Natural killer cell treated with Interleukin-12 subunit alpha and Interleukin-12 subunit beta and Interleukin-15 and Interleukin-18, amount 100 ng/mL, for 72 hours (primary cell): ENCODE measurements around the gene MTIF3. TPM values are rescaled to one million over a fixed set of nuclear protein-coding genes. Genes with fewer than 3 reads are reported as not detected.
"Not testable (repeated sequence)": the region's sequence is repeated elsewhere in the genome, so short reads cannot be mapped to it uniquely, and the experiment has no call there.

Experiments used
- ATAC-seq, 2 donors: fragments of 150-1000 bp; cut with Tn5 transposase in 1 of 2; sonication (Bioruptor Pico), chemical (Tn5 transposase) in 1 of 2; 2 replicates each; pipeline ENCODE4 v1.10.0; 2021
- DNase-seq: peaks from one replicate; pipeline ENCODE4 v3.0.0; 2022; ENCODE audit warnings: low spot score
- H3K27ac Mint-ChIP-seq, 2 donors: 1 replicate in 1 of 2; 2 replicates in 1 of 2; pipeline ENCODE4 v1.8.0; 2022; ENCODE audit warnings: mixed read lengths in 2 of 2, mild to moderate bottlenecking in 1 of 2, moderate library complexity in 1 of 2
- H3K27me3 Mint-ChIP-seq, 2 donors: 1 replicate in 1 of 2; 2 replicates in 1 of 2; pipeline ENCODE4 v1.8.0; 2022; ENCODE audit warnings: mixed read lengths in 2 of 2
- H3K36me3 Mint-ChIP-seq: one replicate; pipeline ENCODE4 v1.8.0; 2022; ENCODE audit warnings: mixed read lengths
- H3K4me1 Mint-ChIP-seq, 2 donors: 1 replicate in 1 of 2; 2 replicates in 1 of 2; pipeline ENCODE4 v1.8.0; 2022; ENCODE audit warnings: low read depth in 2 of 2, mixed read lengths in 2 of 2, mild to moderate bottlenecking in 1 of 2
- H3K4me3 Mint-ChIP-seq: one replicate; pipeline ENCODE4 v1.8.0; 2022; ENCODE audit warnings: mixed read lengths
- H3K9me3 Mint-ChIP-seq: 2 replicates; pipeline ENCODE4 v1.8.0; 2022; ENCODE audit warnings: mixed read lengths
- total RNA-seq, 2 donors: library from RNA; stranded (reverse); gene quantifications; one replicate each; pipeline ENCODE4 v1.2.3, GENCODE V29; 2022

The MTIF3 gene
- total RNA-seq, 2 donors from 2014 or later = 31.4 to 41.8 TPM

- H3K36me3 Mint-ChIP-seq = no peaks in the 10 kb centered on the region
These were observed 31.0 kb downstream of the MTIF3 start for GRCh38 chr13:27419328-27419727.

GRCh38 chr13:27415116-27415515, 35.2 kb downstream of the MTIF3 start:
- Mint-ChIP-seq H3K9me3 (no peaks in the 10 kb centered on the region), H3K27me3 (peaks cover 14 to 17% of the 10 kb centered on the region in 2 donors)

More at GRCh38 chr13:27419328-27419727, 31.0 kb downstream of the MTIF3 start:
- H3K4me3 Mint-ChIP-seq = no peak overlapping the region
- peaks cover 0 to 10% of the 10 kb centered on the region in 2 donors for H3K27me3 Mint-ChIP-seq
- H3K9me3 Mint-ChIP-seq = no peaks in the 10 kb centered on the region
- no peak for DNase-seq
- H3K4me1 Mint-ChIP-seq = peaks cover 5% of the 10 kb centered on the region in 2 donors
- no peak overlapping the region for H3K27ac Mint-ChIP-seq
- ATAC-seq = no peak

GRCh38 chr13:27411341-27411740, 39.0 kb downstream of the MTIF3 start:
- peaks cover 0 to under 1% of the 10 kb centered on the region in 2 donors for H3K4me1 Mint-ChIP-seq
- H3K36me3 Mint-ChIP-seq = no peaks in the 10 kb centered on the region
- H3K9me3 Mint-ChIP-seq = no peaks in the 10 kb centered on the region
- ATAC-seq (no peak), DNase-seq (no peak)
- H3K4me3 Mint-ChIP-seq = no peak overlapping the region
- peaks cover 19 to 34% of the 10 kb centered on the region in 2 donors for H3K27me3 Mint-ChIP-seq
- H3K27ac Mint-ChIP-seq = no peak overlapping the region

More at GRCh38 chr13:27415116-27415515, 35.2 kb downstream of the MTIF3 start:
- ATAC-seq = no peak
- no peak for DNase-seq
- H3K27ac Mint-ChIP-seq = peak overlapping the region in 1 of 2 donors; percentile 25
- no peak overlapping the region for H3K4me3 Mint-ChIP-seq
- no peaks in the 10 kb centered on the region for H3K36me3 Mint-ChIP-seq
- no peaks in the 10 kb centered on the region for H3K4me1 Mint-ChIP-seq

GRCh38 chr13:27409013-27409412, 41.4 kb downstream of the MTIF3 start:
- Mint-ChIP-seq H3K27ac (no peak overlapping the region), H3K27me3 (peaks cover 11 to 34% of the 10 kb centered on the region in 2 donors), H3K4me1 (peaks cover 0 to 3% of the 10 kb centered on the region in 2 donors), H3K9me3 (no peaks in the 10 kb centered on the region), H3K36me3 (no peaks in the 10 kb centered on the region), H3K4me3 (no peak overlapping the region)
- DNase-seq (no peak), ATAC-seq (no peak)

GRCh38 chr13:27408074-27408473, 42.3 kb downstream of the MTIF3 start:
- no peak for DNase-seq
- Mint-ChIP-seq H3K4me1 (peaks cover 0 to 3% of the 10 kb centered on the region in 2 donors), H3K4me3 (no peak overlapping the region), H3K27ac (no peak overlapping the region), H3K27me3 (peaks cover 11 to 34% of the 10 kb centered on the region in 2 donors), H3K36me3 (no peaks in the 10 kb centered on the region), H3K9me3 (no peaks in the 10 kb centered on the region)
- no peak for ATAC-seq

- H3K9me3 Mint-ChIP-seq = no peaks in the 10 kb centered on the region
- H3K4me3 Mint-ChIP-seq = no peak overlapping the region
- peak in 1 of 2 donors; percentile 36 for ATAC-seq
- DNase-seq = no peak
- no peaks in the 10 kb centered on the region for H3K36me3 Mint-ChIP-seq
- peaks cover 0 to 3% of the 10 kb centered on the region in 2 donors for H3K4me1 Mint-ChIP-seq
- H3K27ac Mint-ChIP-seq = no peak overlapping the region
- H3K27me3 Mint-ChIP-seq = peaks cover 11 to 23% of the 10 kb centered on the region in 2 donors
These were observed 44.0 kb downstream of the MTIF3 start for GRCh38 chr13:27406178-27406939.

- no peaks in the 10 kb centered on the region for H3K9me3 Mint-ChIP-seq
These were observed 44.7 kb downstream of the MTIF3 start for GRCh38 chr13:27405546-27406134.

GRCh38 chr13:27404680-27405079, 45.7 kb downstream of the MTIF3 start:
- Mint-ChIP-seq H3K4me3 (no peak overlapping the region), H3K27me3 (peaks cover 9 to 13% of the 10 kb centered on the region in 2 donors), H3K4me1 (peaks cover 0 to 3% of the 10 kb centered on the region in 2 donors), H3K27ac (no peak overlapping the region), H3K9me3 (no peaks in the 10 kb centered on the region), H3K36me3 (no peaks in the 10 kb centered on the region)
- ATAC-seq (no peak), DNase-seq (no peak)

More at GRCh38 chr13:27405546-27406134, 44.7 kb downstream of the MTIF3 start:
- Mint-ChIP-seq H3K27ac (no peak overlapping the region), H3K36me3 (no peaks in the 10 kb centered on the region), H3K27me3 (peaks cover 13 to 20% of the 10 kb centered on the region in 2 donors), H3K4me3 (no peak overlapping the region), H3K4me1 (peaks cover 0 to 3% of the 10 kb centered on the region in 2 donors)
- ATAC-seq (no peak), DNase-seq (no peak)

GRCh38 chr13:27403727-27404385, 46.5 kb downstream of the MTIF3 start:
- DNase-seq (no peak), ATAC-seq (no peak)
- Mint-ChIP-seq H3K4me1 (peaks cover 0 to 3% of the 10 kb centered on the region in 2 donors), H3K4me3 (no peak overlapping the region), H3K27me3 (peaks cover 6 to 8% of the 10 kb centered on the region in 2 donors), H3K9me3 (no peaks in the 10 kb centered on the region), H3K27ac (no peak overlapping the region), H3K36me3 (no peaks in the 10 kb centered on the region)

GRCh38 chr13:27403203-27403678, 47.1 kb downstream of the MTIF3 start:
- no peak for DNase-seq
- Mint-ChIP-seq H3K4me3 (no peak overlapping the region), H3K27ac (no peak overlapping the region), H3K36me3 (no peaks in the 10 kb centered on the region), H3K4me1 (peaks cover 0 to 3% of the 10 kb centered on the region in 2 donors), H3K27me3 (peaks cover 6 to 8% of the 10 kb centered on the region in 2 donors), H3K9me3 (no peaks in the 10 kb centered on the region)
- peak in 1 of 2 donors; percentile 33 for ATAC-seq

GRCh38 chr13:27401210-27401609, 49.2 kb downstream of the MTIF3 start:
- ATAC-seq (peak in 1 of 2 donors; percentile 20), DNase-seq (no peak)
- Mint-ChIP-seq H3K27ac (no peak overlapping the region), H3K4me3 (no peak overlapping the region), H3K36me3 (no peaks in the 10 kb centered on the region), H3K9me3 (no peaks in the 10 kb centered on the region), H3K4me1 (peaks cover 0 to 2% of the 10 kb centered on the region in 2 donors), H3K27me3 (peaks cover 0 to 2% of the 10 kb centered on the region in 2 donors)

- not testable (repeated sequence) for H3K27me3 Mint-ChIP-seq, H3K9me3 Mint-ChIP-seq, H3K4me1 Mint-ChIP-seq, H3K4me3 Mint-ChIP-seq, H3K36me3 Mint-ChIP-seq, DNase-seq, H3K27ac Mint-ChIP-seq, ATAC-seq
These were observed 50.0 kb downstream of the MTIF3 start for GRCh38 chr13:27400405-27400804.

GRCh38 chr13:27398360-27398759, 52.0 kb downstream of the MTIF3 start:
- no peak overlapping the region for H3K4me3 Mint-ChIP-seq
- DNase-seq (no peak), ATAC-seq (no peak)
- H3K27ac Mint-ChIP-seq = no peak overlapping the region
- H3K36me3 Mint-ChIP-seq = no peaks in the 10 kb centered on the region
- peaks cover 2 to 11% of the 10 kb centered on the region in 2 donors for H3K27me3 Mint-ChIP-seq
- no peaks in the 10 kb centered on the region for H3K9me3 Mint-ChIP-seq
- H3K4me1 Mint-ChIP-seq = no peaks in the 10 kb centered on the region
